GM12872 (cell line): ENCODE data around the gene MYH6.

Source experiments
- CTCF ChIP-seq: IDR thresholded peaks from 3 replicates; pipeline ENCODE4 v1.5.1; 2011; ENCODE audit warnings: low read depth, mild to moderate bottlenecking, low read length, moderate library complexity; ENCODE audit not compliant: insufficient read depth

The MYH6 gene

GRCh38 chr14:23389396-23389795, 18.7 kb downstream of the MYH6 start:
- no peak for TF ChIP-seq CTCF

- TF ChIP-seq CTCF, result no peak
These were observed 19.1 kb downstream of the MYH6 start for GRCh38 chr14:23388996-23389395.

GRCh38 chr14:23387916-23388882, 19.9 kb downstream of the MYH6 start:
- TF ChIP-seq CTCF, result no peak

- TF ChIP-seq CTCF, result no peak
These were observed 21.1 kb downstream of the MYH6 start for GRCh38 chr14:23386999-23387398.

GRCh38 chr14:23385642-23386265, 22.3 kb downstream of the MYH6 start:
- TF ChIP-seq CTCF, result no peak

- TF ChIP-seq CTCF, result no peak
These were observed 22.8 kb downstream of the MYH6 start for GRCh38 chr14:23385244-23385641.

GRCh38 chr14:23384364-23385080, 23.6 kb downstream of the MYH6 start:
- no peak for TF ChIP-seq CTCF
